Neural cell (in vitro differentiated cells): ENCODE data around the gene WDR11. TPM values are rescaled to one million over a fixed set of nuclear protein-coding genes. Genes with fewer than 3 reads are reported as not detected.

Source experiments
- H2AFZ ChIP-seq: fragments of 200-600, 300-800 bp; sonication (generic), shearing (Covaris generic); 2 replicates; pipeline ENCODE4 v1.6.0; 2014; ENCODE audit warnings: low read depth, mild to moderate bottlenecking, antibody characterized with exemption, low read length, moderate library complexity
- H3F3A ChIP-seq: fragments of 200-600 bp; shearing (Covaris generic); 2 replicates; pipeline ENCODE4 v1.6.1; 2016; ENCODE audit warnings: mild to moderate bottlenecking, moderate library complexity, mixed read lengths, antibody characterized with exemption, low read length; ENCODE audit not compliant: insufficient read depth, poor library complexity, severe bottlenecking
- H3K27ac ChIP-seq: fragments of 200-600, 300-800 bp; sonication (generic), shearing (Covaris generic); 2 replicates; pipeline ENCODE4 v1.5.1; 2014; ENCODE audit warnings: mild to moderate bottlenecking, low read length, moderate library complexity
- H3K27me3 ChIP-seq: fragments of 300-800, 200-600 bp; sonication (generic), shearing (Covaris generic); 2 replicates; pipeline ENCODE4 v1.6.0; 2014; ENCODE audit warnings: mild to moderate bottlenecking, low read depth, low read length, moderate library complexity; ENCODE audit not compliant: insufficient read depth
- H3K36me3 ChIP-seq: fragments of 300-800, 200-600 bp; sonication (generic), shearing (Covaris generic); 2 replicates; pipeline ENCODE4 v1.5.1; 2014; ENCODE audit warnings: mild to moderate bottlenecking, antibody characterized with exemption, low read length, moderate library complexity; ENCODE audit not compliant: insufficient read depth
- H3K4me2 ChIP-seq: fragments of 300-800, 200-600 bp; sonication (generic), shearing (Covaris generic); 2 replicates; pipeline ENCODE4 v1.6.0; 2014; ENCODE audit warnings: mild to moderate bottlenecking, low read length
- H3K4me3 ChIP-seq: fragments of 300-800, 200-600 bp; sonication (generic), shearing (Covaris generic); 2 replicates; pipeline ENCODE4 v1.5.1; 2014; ENCODE audit warnings: mild to moderate bottlenecking, low read length, moderate library complexity
- H3K79me2 ChIP-seq: fragments of 200-600 bp; shearing (Covaris generic); replicated peaks from 2 replicates; pipeline ENCODE4 v1.6.0; 2014; ENCODE audit warnings: mild to moderate bottlenecking, low read length, moderate library complexity; ENCODE audit not compliant: insufficient read depth
- H3K9ac ChIP-seq: fragments of 300-800, 200-600 bp; sonication (generic), shearing (Covaris generic); 2 replicates; pipeline ENCODE4 v1.6.1; 2016; ENCODE audit warnings: mild to moderate bottlenecking, low read length, mixed read lengths
- H3K9me2 ChIP-seq: fragments of 200-600 bp; shearing (Covaris generic); 2 replicates; pipeline ENCODE4 v1.6.1; 2016; ENCODE audit warnings: mild to moderate bottlenecking, low read length, mixed read lengths; ENCODE audit not compliant: insufficient read depth
- H3K9me3 ChIP-seq: fragments of 200-600, 300-800 bp; sonication (generic), shearing (Covaris generic); 2 replicates; pipeline ENCODE4 v1.6.1; 2016; ENCODE audit warnings: mild to moderate bottlenecking, mixed run types, low read length, moderate library complexity, mixed read lengths
- H4K20me1 ChIP-seq: fragments of 200-600 bp; shearing (Covaris generic); 2 replicates; pipeline ENCODE4 v1.6.1; 2016; ENCODE audit warnings: mild to moderate bottlenecking, mixed run types; ENCODE audit not compliant: insufficient read depth
- EP300 ChIP-seq: fragments of 450-650 bp; conservative IDR thresholded peaks from 2 replicates; pipeline ENCODE4 v1.6.1; 2014; ENCODE audit warnings: antibody characterized with exemption, mild to moderate bottlenecking, moderate library complexity; ENCODE audit not compliant: poor library complexity, severe bottlenecking
- EZH2 ChIP-seq: fragments of 200-600, 300-800 bp; shearing (Covaris generic), sonication (generic); IDR thresholded peaks from 2 replicates; pipeline ENCODE4 v1.6.1; 2014; ENCODE audit warnings: antibody characterized with exemption, low read length, borderline replicate concordance, mild to moderate bottlenecking; ENCODE audit not compliant: insufficient read depth, poor library complexity, severe bottlenecking
- MXI1 ChIP-seq: fragments of 450-650 bp; conservative IDR thresholded peaks from 2 replicates; pipeline ENCODE4 v1.6.1; 2014; ENCODE audit warnings: antibody characterized with exemption, mild to moderate bottlenecking; ENCODE audit not compliant: poor library complexity, severe bottlenecking
- POLR2AphosphoS5 ChIP-seq: IDR thresholded peaks from 2 replicates; pipeline ENCODE4 v1.6.1; 2012
- RAD21 ChIP-seq: fragments of 450-650 bp; conservative IDR thresholded peaks from 2 replicates; pipeline ENCODE4 v1.6.1; 2014; ENCODE audit warnings: antibody characterized with exemption, mild to moderate bottlenecking, moderate library complexity
- SMC3 ChIP-seq: fragments of 450-650 bp; conservative IDR thresholded peaks from 2 replicates; pipeline ENCODE4 v1.6.1; 2014; ENCODE audit warnings: antibody characterized with exemption, mild to moderate bottlenecking, moderate library complexity; ENCODE audit not compliant: poor library complexity
- TAF1 ChIP-seq: IDR thresholded peaks from 2 replicates; pipeline ENCODE4 v1.6.1; 2012; ENCODE audit warnings: low read depth
- polyA plus RNA-seq: library from polyadenylated mRNA; depleted of rRNA; stranded (reverse); fragments of >200 nt; gene quantifications from 2 replicates; pipeline ENCODE4 v1.2.3, GENCODE V29; 2014
- TF ChIP-seq, protein P1 (sequence below): fragments of 450-650 bp; IDR thresholded peaks from 2 replicates; pipeline ENCODE4 v1.5.1; 2014; ENCODE audit warnings: antibody characterized with exemption, mild to moderate bottlenecking, moderate library complexity; ENCODE audit not compliant: poor library complexity, severe bottlenecking
- TF ChIP-seq, protein P2 (sequence below): IDR thresholded peaks from 2 replicates; pipeline ENCODE4 v1.6.1; 2012; ENCODE audit warnings: borderline replicate concordance

Gene WDR11
- polyA plus RNA-seq, 1 donor from 2014 or later: 160 TPM

DNA sequence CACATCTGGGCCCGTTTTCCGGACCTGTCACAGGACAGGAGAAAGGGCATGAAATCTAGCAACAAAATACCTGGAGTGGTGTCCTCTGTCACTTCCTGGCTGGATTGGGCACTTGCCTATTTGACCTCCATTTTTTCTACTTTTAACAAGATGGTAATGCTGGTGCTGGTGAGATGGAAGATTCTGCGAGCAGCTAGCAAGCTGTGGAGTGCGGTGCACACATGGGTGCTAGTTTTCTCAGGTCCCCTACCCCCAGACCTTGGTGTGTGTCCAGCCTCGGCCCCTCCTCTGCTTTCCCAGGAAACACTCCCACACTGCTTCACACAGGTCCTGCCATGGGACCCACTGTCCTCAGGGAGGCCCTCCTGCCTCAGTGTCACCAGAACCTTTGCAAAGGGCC is 87.7 kb downstream of the WDR11 start:
- no peak overlapping the region for H3K9ac ChIP-seq

DNA sequence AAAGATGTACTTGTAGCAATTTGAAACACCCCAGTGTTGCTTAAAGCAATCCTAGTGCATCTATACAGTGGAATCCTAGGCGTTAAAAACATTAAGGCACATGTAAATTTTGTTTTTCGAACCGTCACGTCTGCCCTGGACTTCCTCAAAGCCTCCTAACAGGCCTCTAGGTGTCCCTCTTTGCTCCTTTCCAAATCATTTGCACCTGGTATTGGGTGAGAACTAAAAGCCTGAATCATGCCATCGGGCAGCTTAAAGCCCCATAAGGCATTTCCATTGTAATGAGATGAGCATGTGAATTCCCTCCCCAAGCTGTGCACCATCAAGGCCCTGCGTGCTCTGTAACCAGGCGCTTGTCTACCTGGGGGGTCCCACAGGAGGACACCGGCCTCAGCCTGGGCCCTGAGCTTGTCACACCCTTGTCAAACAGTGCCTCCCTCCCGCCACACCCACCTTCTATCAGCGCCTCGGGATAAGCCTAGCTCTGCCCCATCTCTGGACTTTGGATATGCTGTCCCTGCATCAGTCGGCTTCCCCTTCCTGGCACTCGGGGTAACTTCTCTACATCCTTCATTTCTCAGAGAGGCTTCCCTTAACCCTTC is 89.2 kb downstream of the WDR11 start:
- Histone ChIP-seq H2AFZ (no peak overlapping the region), H3K9me3 (no peaks in the 10 kb centered on the region), H3K79me2 (no peaks in the 10 kb centered on the region), H3K36me3 (no peaks in the 10 kb centered on the region), H3K27ac (no peak overlapping the region), H3K9me2 (no peaks in the 10 kb centered on the region), H3F3A (no peaks in the 10 kb centered on the region), H3K4me3 (no peak overlapping the region), H3K9ac (no peak overlapping the region), H3K4me2 (no peak overlapping the region), H4K20me1 (no peaks in the 10 kb centered on the region), H3K27me3 (no peaks in the 10 kb centered on the region)
- TF ChIP-seq, protein P1, sequence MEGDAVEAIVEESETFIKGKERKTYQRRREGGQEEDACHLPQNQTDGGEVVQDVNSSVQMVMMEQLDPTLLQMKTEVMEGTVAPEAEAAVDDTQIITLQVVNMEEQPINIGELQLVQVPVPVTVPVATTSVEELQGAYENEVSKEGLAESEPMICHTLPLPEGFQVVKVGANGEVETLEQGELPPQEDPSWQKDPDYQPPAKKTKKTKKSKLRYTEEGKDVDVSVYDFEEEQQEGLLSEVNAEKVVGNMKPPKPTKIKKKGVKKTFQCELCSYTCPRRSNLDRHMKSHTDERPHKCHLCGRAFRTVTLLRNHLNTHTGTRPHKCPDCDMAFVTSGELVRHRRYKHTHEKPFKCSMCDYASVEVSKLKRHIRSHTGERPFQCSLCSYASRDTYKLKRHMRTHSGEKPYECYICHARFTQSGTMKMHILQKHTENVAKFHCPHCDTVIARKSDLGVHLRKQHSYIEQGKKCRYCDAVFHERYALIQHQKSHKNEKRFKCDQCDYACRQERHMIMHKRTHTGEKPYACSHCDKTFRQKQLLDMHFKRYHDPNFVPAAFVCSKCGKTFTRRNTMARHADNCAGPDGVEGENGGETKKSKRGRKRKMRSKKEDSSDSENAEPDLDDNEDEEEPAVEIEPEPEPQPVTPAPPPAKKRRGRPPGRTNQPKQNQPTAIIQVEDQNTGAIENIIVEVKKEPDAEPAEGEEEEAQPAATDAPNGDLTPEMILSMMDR: no peak
- TF ChIP-seq MXI1 (no peak), RAD21 (no peak), TAF1 (no peak), EZH2 (no peak), EP300 (no peak), SMC3 (no peak), POLR2AphosphoS5 (no peak)
- TF ChIP-seq, protein P2, sequence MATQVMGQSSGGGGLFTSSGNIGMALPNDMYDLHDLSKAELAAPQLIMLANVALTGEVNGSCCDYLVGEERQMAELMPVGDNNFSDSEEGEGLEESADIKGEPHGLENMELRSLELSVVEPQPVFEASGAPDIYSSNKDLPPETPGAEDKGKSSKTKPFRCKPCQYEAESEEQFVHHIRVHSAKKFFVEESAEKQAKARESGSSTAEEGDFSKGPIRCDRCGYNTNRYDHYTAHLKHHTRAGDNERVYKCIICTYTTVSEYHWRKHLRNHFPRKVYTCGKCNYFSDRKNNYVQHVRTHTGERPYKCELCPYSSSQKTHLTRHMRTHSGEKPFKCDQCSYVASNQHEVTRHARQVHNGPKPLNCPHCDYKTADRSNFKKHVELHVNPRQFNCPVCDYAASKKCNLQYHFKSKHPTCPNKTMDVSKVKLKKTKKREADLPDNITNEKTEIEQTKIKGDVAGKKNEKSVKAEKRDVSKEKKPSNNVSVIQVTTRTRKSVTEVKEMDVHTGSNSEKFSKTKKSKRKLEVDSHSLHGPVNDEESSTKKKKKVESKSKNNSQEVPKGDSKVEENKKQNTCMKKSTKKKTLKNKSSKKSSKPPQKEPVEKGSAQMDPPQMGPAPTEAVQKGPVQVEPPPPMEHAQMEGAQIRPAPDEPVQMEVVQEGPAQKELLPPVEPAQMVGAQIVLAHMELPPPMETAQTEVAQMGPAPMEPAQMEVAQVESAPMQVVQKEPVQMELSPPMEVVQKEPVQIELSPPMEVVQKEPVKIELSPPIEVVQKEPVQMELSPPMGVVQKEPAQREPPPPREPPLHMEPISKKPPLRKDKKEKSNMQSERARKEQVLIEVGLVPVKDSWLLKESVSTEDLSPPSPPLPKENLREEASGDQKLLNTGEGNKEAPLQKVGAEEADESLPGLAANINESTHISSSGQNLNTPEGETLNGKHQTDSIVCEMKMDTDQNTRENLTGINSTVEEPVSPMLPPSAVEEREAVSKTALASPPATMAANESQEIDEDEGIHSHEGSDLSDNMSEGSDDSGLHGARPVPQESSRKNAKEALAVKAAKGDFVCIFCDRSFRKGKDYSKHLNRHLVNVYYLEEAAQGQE: no peak

More for the DNA sequence above, 87.7 kb downstream of the WDR11 start:
- Histone ChIP-seq H3K4me2 (no peak overlapping the region), H2AFZ (no peak overlapping the region), H3K36me3 (no peaks in the 10 kb centered on the region), H3K4me3 (no peak overlapping the region), H3K27ac (no peak overlapping the region), H3K79me2 (no peaks in the 10 kb centered on the region), H4K20me1 (no peaks in the 10 kb centered on the region), H3F3A (no peaks in the 10 kb centered on the region), H3K9me3 (no peaks in the 10 kb centered on the region), H3K27me3 (no peaks in the 10 kb centered on the region), H3K9me2 (no peaks in the 10 kb centered on the region)
- no peak for TF ChIP-seq POLR2AphosphoS5
- no peak for TF ChIP-seq SMC3
- TF ChIP-seq EP300: no peak
- TF ChIP-seq MXI1: no peak
